K562 (cell line): ENCODE measurements around the gene DCUN1D2.

Experiments used
- E2F6 ChIP-seq, 2 experiments: IDR thresholded peaks; 2 replicates each; pipeline ENCODE4 v1.6.1; 2011; ENCODE audit warnings: borderline replicate concordance in 1 of 2, control low read depth in 1 of 2, low read depth in 1 of 2, low read length in 1 of 2, mild to moderate bottlenecking in 1 of 2, mixed read lengths in 1 of 2, moderate library complexity in 1 of 2; ENCODE audit not compliant: insufficient read depth in 1 of 2, insufficient read length in 1 of 2, poor library complexity in 1 of 2, severe bottlenecking in 1 of 2; ENCODE audit errors: extremely low read depth in 1 of 2
- ETV5 ChIP-seq: sonication (generic); formaldehyde crosslinking; IDR thresholded peaks from 2 replicates; pipeline ENCODE4 v1.4.0; 2020; ENCODE audit warnings: low read depth, mild to moderate bottlenecking, missing genetic modification reagents
- HOMEZ ChIP-seq: fragments of 250-450 bp; sonication (Bioruptor Pico); IDR thresholded peaks from 2 replicates; pipeline ENCODE4 v1.4.0; 2020; ENCODE audit warnings: mild to moderate bottlenecking, moderate library complexity
- JUND ChIP-seq, 2 experiments: IDR thresholded peaks; 2 replicates in 1 of 2; 3 replicates in 1 of 2; pipeline ENCODE4 v1.6.1; 2011; ENCODE audit warnings: borderline replicate concordance in 2 of 2, low read depth in 2 of 2, low read length in 2 of 2, improper control_type of control experiment in 1 of 2, missing biosample characterization in 1 of 2, missing genetic modification characterization in 1 of 2, missing genetic modification reagents in 1 of 2
- MED1 ChIP-seq: sonication (generic); formaldehyde crosslinking; IDR thresholded peaks from 2 replicates; pipeline ENCODE4 v1.8.1; 2023; ENCODE audit warnings: missing genetic modification reagents, borderline replicate concordance
- POLR2A ChIP-seq: fragments of 450-650 bp; conservative IDR thresholded peaks from 2 replicates; pipeline ENCODE4 v1.6.1; 2016
- SRSF1 ChIP-seq: fragments of 200-400 bp; formaldehyde crosslinking; IDR thresholded peaks from 2 replicates; pipeline ENCODE4 v1.6.1; 2017; ENCODE audit warnings: mild to moderate bottlenecking, low read depth, low read length, moderate library complexity
- ZBTB43 ChIP-seq: sonication (generic); formaldehyde crosslinking; IDR thresholded peaks from 2 replicates; pipeline ENCODE4 v1.8.0; 2023; ENCODE audit warnings: mild to moderate bottlenecking, missing genetic modification reagents
- ZNF766 ChIP-seq: fragments of 200-800 bp; sonication (Bioruptor generic); conservative IDR thresholded peaks from 2 replicates; pipeline ENCODE4 v1.6.1; 2016; ENCODE audit warnings: missing genetic modification characterization, missing compliant biosample characterization

DNA sequence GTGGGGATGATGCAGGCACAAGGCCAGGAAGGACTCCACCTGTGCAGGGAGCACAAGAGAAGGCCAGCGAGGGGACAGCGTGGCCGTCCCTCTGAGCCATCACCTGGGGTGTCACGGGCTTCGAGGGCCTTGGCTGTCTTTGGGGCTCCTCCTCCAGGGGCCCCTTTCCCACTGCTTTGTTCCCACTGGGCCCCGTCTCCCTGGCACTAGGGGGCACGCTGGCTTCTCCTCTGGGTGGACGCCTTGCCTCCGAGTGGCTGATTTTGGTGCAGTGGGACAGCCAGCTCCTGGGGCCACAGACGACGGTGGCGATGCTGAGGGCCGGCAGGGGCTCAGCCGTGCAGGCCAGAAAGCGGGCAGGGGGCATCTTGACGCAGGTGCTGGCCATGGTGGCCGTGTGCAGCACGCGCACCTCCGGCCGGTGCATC is 83.4 kb downstream of the DCUN1D2 start:
- no peak for TF ChIP-seq SRSF1
- no peak for TF ChIP-seq JUND (IDR thresholded peaks at IDR 0.05; ENCODE audit: borderline replicate concordance, low read depth, low read length)
- TF ChIP-seq JUND (tag; IDR thresholded peaks at IDR 0.05; ENCODE audit: borderline replicate concordance, low read depth, low read length), result no peak
- TF ChIP-seq POLR2A, result no peak
- no peak for TF ChIP-seq ZNF766 (CRISPR knock-in tag)
- TF ChIP-seq E2F6 (IDR thresholded peaks at IDR 0.05; ENCODE audit: borderline replicate concordance in 1 of 2, extremely low read depth in 1 of 2, insufficient read depth in 1 of 2, insufficient read length in 1 of 2, low read depth in 1 of 2, low read length in 1 of 2, poor library complexity in 1 of 2, severe bottlenecking in 1 of 2), result no peak
- no peak for TF ChIP-seq HOMEZ (CRISPR knock-in tag)
- no peak for TF ChIP-seq MED1 (CRISPR knock-in tag)
- no peak for TF ChIP-seq ZBTB43
- TF ChIP-seq ETV5 (CRISPR knock-in tag), result no peak
